ENCODE data around the gene SFXN5. TPM values are rescaled to one million over a fixed set of nuclear protein-coding genes. Genes with fewer than 3 reads are reported as not detected.
"Not testable (repeated sequence)": the region's sequence is repeated elsewhere in the genome, so short reads cannot be mapped to it uniquely, and the experiment has no call there.

Gene SFXN5
- polyA plus RNA-seq, 4 donors, result 25.2 to 33.7 (median 27.5) TPM

DNA sequence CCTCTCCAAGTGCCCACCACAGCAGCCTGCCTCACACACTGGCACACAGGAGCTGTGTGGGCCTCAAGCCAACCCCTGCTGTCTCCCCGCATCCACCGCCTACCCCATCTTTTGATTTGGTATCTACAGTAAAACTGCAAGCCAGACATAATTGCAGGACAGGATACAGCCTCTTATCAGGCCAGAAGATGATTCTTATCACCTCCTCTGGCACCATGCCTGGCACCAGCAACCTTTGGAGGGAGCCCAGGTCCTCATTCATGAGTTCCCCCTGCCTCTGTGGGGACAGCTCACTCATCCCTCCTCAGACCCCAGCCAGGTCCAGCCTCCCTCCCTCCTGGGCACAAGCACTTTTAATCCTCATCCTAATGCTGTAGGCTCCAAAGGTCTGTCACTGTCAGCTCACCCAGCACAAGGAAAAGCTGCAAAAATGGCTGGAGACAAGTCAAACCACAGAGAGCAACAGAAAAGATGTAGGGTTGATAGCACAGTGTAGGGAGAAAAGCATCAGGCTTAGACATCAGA lies 31.6 kb upstream of the SFXN5 start:
- DNase-seq (ENCODE audit: low read depth in 4 of 4, low spot score in 2 of 4), result no peak

- no peak for DNase-seq (ENCODE audit: low read depth in 4 of 4, low spot score in 2 of 4)
These were observed 30.2 kb upstream of the SFXN5 start for GRCh38 chr2:73101626-73102256.

DNA sequence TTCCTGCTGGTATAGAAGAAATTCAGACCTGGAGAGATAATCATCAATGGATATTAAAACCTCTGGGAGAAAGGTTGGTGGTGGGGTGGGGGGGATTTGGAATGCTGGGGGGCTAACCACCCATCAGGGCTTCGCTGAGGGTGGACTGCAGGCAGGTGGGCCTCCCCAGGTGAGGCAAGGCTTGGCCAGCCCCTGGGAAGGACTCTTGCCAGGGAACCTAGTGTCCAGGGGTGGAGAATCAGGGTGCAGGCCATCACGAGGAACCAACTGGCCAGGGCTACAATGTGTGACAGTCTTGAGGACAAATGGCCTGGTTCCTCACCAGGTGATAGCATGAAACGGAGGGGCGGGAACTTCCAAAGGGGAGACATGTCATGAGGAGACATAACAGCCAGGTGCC lies 29.4 kb upstream of the SFXN5 start:
- DNase-seq (ENCODE audit: low read depth in 4 of 4, low spot score in 2 of 4), result no peak

GRCh38 chr2:73099486-73099885 lies 28.0 kb upstream of the SFXN5 start:
- no peak for DNase-seq (ENCODE audit: low read depth in 4 of 4, low spot score in 2 of 4)

DNA sequence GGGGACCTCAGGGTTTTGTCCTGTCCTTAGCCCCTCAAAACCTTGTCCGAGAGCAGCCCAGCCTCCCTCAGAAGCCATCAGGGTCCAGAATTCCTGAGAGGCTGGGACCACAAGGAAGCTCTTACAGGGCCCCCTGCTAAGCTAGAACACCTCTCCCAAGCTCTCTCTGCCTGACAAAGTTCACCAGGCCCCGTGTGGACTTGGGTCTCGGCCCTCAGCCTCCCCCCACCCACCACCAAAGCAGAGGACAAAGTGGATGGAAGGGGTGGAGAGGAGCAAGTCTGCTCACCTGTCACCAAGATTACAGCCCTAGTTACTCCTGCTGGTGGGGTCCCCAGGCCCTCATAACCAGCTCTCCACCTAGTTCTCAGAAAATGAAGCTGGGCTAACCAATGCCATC lies 24.4 kb upstream of the SFXN5 start:
- DNase-seq (ENCODE audit: low read depth in 4 of 4, low spot score in 2 of 4), result no peak

DNA sequence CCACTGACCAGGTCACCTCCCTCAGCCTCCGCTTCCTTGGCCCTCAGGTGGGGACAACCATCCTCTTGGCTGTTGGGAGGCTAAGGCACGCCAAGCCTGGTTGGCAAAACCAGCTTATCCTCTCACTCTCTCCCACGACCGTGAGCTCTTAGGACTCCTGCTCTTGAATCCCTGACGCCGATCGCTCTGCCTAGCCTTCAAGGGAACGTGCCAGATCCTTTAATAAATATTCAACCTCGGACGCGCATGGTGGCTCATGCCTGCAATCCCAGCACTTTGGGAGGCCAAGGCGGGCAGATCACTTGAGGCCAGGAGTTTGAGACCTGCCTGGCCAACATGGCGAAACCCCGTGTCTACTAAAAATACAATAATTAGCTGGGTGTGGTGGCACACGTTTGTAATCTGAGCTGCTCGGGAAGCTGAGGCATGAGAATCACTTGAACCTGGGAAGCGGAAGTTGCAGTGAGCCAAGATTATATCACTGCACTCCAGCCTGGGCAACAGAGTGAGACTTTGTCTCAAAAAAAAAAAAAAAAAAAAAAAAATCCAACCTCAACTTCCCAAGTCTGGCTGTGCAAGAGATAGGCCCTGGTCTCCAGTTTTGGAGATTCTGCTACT lies 22.2 kb upstream of the SFXN5 start:
- DNase-seq (ENCODE audit: low read depth in 4 of 4, low spot score in 2 of 4), result not testable (repeated sequence)

GRCh38 chr2:73092146-73092783 lies 20.8 kb upstream of the SFXN5 start:
- DNase-seq (ENCODE audit: low read depth in 4 of 4, low spot score in 2 of 4), result no peak

GRCh38 chr2:73091696-73092095 lies 20.2 kb upstream of the SFXN5 start:
- no peak for DNase-seq (ENCODE audit: low read depth in 4 of 4, low spot score in 2 of 4)

GRCh38 chr2:73091164-73091563 lies 19.7 kb upstream of the SFXN5 start:
- DNase-seq (ENCODE audit: low read depth in 4 of 4, low spot score in 2 of 4), result no peak

DNA sequence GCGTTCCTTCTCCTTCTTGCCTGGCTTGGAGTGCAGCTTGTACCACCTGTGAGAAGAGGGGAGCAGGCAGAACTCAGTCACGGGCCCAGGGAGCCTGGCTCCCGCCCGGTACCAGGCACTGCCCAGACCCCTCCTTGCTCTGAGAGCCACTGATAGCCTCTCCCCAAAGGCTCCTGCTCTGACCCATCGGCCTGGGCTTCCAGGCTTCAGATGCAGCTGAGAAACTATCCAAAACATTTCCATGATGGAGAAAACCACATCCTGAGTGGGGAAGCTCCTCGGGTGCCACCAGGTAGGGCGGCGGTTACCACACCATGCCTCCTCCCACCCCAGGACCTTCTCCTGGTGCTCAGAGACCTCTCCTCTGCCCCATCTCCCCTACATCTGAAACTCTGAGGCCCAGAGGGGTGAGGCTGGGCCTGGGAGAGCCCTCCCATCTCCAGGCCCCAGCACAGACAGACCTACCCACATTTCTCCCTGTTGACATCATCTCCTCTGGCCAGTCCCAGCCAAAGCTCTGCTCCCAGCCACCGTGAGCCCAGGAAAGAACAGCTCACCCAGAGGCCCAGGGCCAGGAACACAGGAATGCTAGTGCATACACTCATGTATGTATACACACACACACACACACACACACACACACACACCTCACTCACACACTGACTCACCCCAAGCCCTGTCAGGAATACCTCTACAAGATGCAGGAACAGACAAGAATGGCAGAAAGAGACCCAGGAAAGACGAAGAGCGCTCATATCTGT lies 17.9 kb upstream of the SFXN5 start:
- DNase-seq (ENCODE audit: low read depth in 4 of 4, low spot score in 2 of 4), result no peak

- no peak for DNase-seq (ENCODE audit: low read depth in 4 of 4, low spot score in 2 of 4)
These were observed 17.2 kb upstream of the SFXN5 start for GRCh38 chr2:73088703-73089102.

DNA sequence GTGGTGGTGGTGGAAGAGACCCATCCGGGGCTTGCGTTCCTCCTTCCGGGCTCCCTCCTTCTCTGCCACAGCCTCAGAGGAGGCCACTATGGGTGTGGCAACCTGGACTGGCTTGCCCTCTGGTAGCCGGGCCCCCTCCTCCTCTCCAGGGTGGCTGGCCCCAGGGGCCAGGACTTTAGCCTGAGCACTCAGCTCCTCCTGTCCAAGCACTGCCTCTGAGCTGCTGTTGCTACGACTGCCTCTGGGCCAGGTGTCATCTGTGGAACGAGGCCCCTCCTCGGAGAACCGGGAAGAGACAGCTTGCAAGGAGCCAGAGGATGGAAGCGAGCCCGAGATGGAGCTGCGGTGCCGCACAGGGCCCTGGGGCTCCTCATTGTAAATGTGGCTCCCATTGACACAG lies 16.7 kb upstream of the SFXN5 start:
- no peak for DNase-seq (ENCODE audit: low read depth in 4 of 4, low spot score in 2 of 4)

GRCh38 chr2:73087311-73087710 lies 15.8 kb upstream of the SFXN5 start:
- DNase-seq (ENCODE audit: low read depth in 4 of 4, low spot score in 2 of 4), result no peak

DNA sequence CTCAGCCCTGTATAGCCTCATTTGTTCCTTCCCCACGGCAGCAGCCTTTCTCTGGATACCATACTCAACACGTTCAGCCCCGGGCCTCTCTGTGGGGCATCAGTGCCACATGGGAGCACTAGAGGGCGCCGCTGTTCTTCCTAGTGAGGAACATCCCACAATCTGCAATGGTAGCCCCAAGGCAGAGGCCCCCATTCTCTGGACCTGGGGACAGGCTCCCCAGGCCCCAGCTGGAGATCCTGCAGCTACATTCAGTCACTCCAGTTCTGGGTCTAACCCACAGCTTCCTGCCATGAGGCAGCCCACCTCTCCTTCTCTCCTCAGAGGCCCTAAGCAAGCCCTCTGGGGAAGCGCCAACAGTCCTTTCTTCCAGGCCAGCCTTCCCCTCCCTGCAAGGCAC lies 14.2 kb upstream of the SFXN5 start:
- peak in 1 of 4 donors; percentile 65 for DNase-seq (ENCODE audit: low read depth in 4 of 4, low spot score in 2 of 4)

DNA sequence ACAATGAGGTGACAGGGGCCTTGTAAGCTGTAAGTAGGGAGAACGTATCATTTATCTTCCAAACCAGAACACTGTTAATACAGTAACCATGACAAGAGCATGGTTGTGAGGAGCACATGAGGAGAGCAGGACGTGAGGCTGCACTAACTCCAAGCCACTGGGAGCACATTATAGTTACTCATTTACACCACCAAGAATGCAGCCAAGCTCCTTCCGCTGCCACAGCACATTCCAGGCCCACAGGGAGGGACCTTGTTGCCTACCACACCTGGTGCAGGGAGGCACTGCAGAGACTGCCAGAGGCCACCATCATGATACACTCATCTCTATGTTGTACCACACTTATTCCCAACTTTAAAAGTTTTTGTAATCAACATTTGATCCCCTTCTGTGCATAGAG lies 13.5 kb upstream of the SFXN5 start:
- DNase-seq (ENCODE audit: low read depth in 4 of 4, low spot score in 2 of 4), result no peak

GRCh38 chr2:73083886-73084800 lies 12.6 kb upstream of the SFXN5 start:
- DNase-seq (ENCODE audit: low read depth in 4 of 4, low spot score in 2 of 4), result no peak

- DNase-seq (ENCODE audit: low read depth in 4 of 4, low spot score in 2 of 4), result no peak
These were observed 11.3 kb upstream of the SFXN5 start for GRCh38 chr2:73082523-73083410.

GRCh38 chr2:73081181-73081671 lies 9.7 kb upstream of the SFXN5 start:
- no peak for DNase-seq (ENCODE audit: low read depth in 4 of 4, low spot score in 2 of 4)
